ENCODE measurements around the gene DDAH1. TPM values are rescaled to one million over a fixed set of nuclear protein-coding genes. Genes with fewer than 3 reads are reported as not detected.

The DDAH1 gene
- total RNA-seq, 1 donor from 2014 or later: 0.07 TPM

- Mint-ChIP-seq H3K27ac (no peak overlapping the region), H3K9me3 (no peaks in the 10 kb centered on the region), H3K27me3 (no peaks in the 10 kb centered on the region), H3K4me1 (no peaks in the 10 kb centered on the region), H3K36me3 (ENCODE audit: low read depth) (no peaks in the 10 kb centered on the region), H3K4me3 (no peak overlapping the region)
- POLR2A ChIA-PET: no interaction called here
- CTCF ChIA-PET: no interaction called here
- intact Hi-C loops (cut with micrococcal nuclease): no loop called here
- TF ChIP-seq CTCF (IDR thresholded peaks at IDR 0.05): no peak
- no peak for ATAC-seq (ENCODE audit: low read depth)
- DNase-seq: no peak
These were observed 101.9 kb downstream of the DDAH1 start for GRCh38 chr1:85363092-85363491.

- no peak for ATAC-seq (ENCODE audit: low read depth)
- no peak overlapping the region for H3K27ac Mint-ChIP-seq
- ChIA-PET POLR2A (no interaction called here), CTCF (no interaction called here)
- no peak overlapping the region for H3K4me3 Mint-ChIP-seq
- DNase-seq: no peak
- no peaks in the 10 kb centered on the region for H3K27me3 Mint-ChIP-seq
- no peaks in the 10 kb centered on the region for H3K9me3 Mint-ChIP-seq
- no peaks in the 10 kb centered on the region for H3K36me3 Mint-ChIP-seq (ENCODE audit: low read depth)
- H3K4me1 Mint-ChIP-seq: no peaks in the 10 kb centered on the region
- TF ChIP-seq CTCF (IDR thresholded peaks at IDR 0.05): no peak
- intact Hi-C loops (cut with micrococcal nuclease): no loop called here
These were observed 103.2 kb downstream of the DDAH1 start for GRCh38 chr1:85361606-85362296.

- Mint-ChIP-seq H3K36me3 (ENCODE audit: low read depth) (no peaks in the 10 kb centered on the region), H3K4me1 (no peaks in the 10 kb centered on the region), H3K27me3 (no peaks in the 10 kb centered on the region), H3K9me3 (no peaks in the 10 kb centered on the region), H3K27ac (no peak overlapping the region), H3K4me3 (no peak overlapping the region)
- TF ChIP-seq CTCF (IDR thresholded peaks at IDR 0.05): no peak
- ATAC-seq (ENCODE audit: low read depth) (no peak), DNase-seq (no peak)
- ChIA-PET POLR2A (no interaction called here), CTCF (no interaction called here)
- intact Hi-C loops (cut with micrococcal nuclease): no loop called here
These were observed 104.0 kb downstream of the DDAH1 start for GRCh38 chr1:85360730-85361493.

- CTCF ChIA-PET: interaction anchor here (1.1 kb wide), 1 partner anchor 52 kb away, joined by 3 read pairs; no protein-coding TSS in a partner anchor
- intact Hi-C loops (cut with micrococcal nuclease): no loop called here
- H3K9me3 Mint-ChIP-seq: no peaks in the 10 kb centered on the region
- TF ChIP-seq CTCF (IDR thresholded peaks at IDR 0.05): no peak
- POLR2A ChIA-PET: no interaction called here
- H3K36me3 Mint-ChIP-seq (ENCODE audit: low read depth): no peaks in the 10 kb centered on the region
- no peak for ATAC-seq (ENCODE audit: low read depth)
- H3K4me3 Mint-ChIP-seq: no peak overlapping the region
- no peaks in the 10 kb centered on the region for H3K27me3 Mint-ChIP-seq
- no peak overlapping the region for H3K27ac Mint-ChIP-seq
- no peak for DNase-seq
- no peaks in the 10 kb centered on the region for H3K4me1 Mint-ChIP-seq
These were observed 104.9 kb downstream of the DDAH1 start for GRCh38 chr1:85359874-85360721.

All from activated B cell treated with CpG ODN at 0.5 μM for 24 hours (primary cell).